ENCODE measurements around the gene RHOD. TPM values are rescaled to one million over a fixed set of nuclear protein-coding genes. Genes with fewer than 3 reads are reported as not detected.

The RHOD gene
- total RNA-seq, 1 donor from 2014 or later = 1.7 TPM

DNA sequence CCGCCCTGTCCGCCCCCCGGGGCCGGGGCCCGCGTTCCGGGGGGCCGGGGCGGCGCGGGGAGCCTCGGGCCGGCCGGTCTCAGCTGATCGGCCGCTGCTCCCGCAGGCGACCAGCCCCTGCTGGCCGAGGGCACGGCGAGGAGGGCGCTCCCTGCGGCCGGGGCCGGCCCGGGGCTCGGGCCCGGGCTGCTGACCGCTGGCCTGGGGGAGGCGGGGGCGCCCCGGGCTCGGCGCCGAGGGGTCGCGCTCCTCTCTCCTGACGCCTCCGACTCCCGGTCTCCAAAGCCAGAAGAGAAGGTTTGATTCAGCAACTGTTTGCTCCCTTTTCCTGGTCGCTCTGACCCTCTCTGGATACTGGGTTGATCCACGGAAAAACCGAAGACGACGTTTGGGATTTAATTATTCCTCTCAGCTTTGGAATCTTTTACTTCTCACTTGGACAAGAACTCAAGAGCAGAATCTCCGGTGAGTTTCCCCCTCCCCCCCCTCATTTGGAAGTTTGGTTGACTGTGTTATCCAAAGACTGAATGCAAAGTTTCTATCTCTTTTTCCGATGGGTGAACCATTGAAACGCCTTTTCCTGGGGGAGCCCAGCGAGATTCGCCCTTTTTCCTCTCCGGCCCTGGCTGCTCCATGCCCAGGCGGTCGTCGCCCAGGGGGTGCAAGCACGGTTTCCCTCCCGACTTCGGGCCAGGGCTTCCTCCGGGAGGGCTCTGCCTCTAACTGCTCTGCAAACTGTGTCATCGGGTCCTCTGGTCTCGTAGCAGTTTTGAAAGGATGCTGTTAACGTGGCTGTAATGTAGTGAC, 63.1 kb downstream of the RHOD start:
- peak overlapping the region; percentile 99 for H3K4me3 Mint-ChIP-seq
- peaks cover 23% of the 10 kb centered on the region for H3K4me1 Mint-ChIP-seq
- no peaks in the 10 kb centered on the region for H3K36me3 Mint-ChIP-seq (ENCODE audit: low read depth)
- H3K27me3 Mint-ChIP-seq (ENCODE audit: low read depth) = peaks cover 2% of the 10 kb centered on the region
- peak overlapping the region; percentile 97 for H3K27ac Mint-ChIP-seq (ENCODE audit: unreplicated experiment)
- no peak for TF ChIP-seq CTCF (conservative IDR thresholded peaks at IDR 0.05)
- DNase-seq (ENCODE audit: low read depth, low spot score) = peak; percentile 28
- H3K9me3 Mint-ChIP-seq = no peaks in the 10 kb centered on the region

GRCh38 chr11:67120456-67120855, 63.8 kb downstream of the RHOD start:
- TF ChIP-seq CTCF (conservative IDR thresholded peaks at IDR 0.05) = no peak
- H3K4me3 Mint-ChIP-seq = peak overlapping the region; percentile 99
- H3K27ac Mint-ChIP-seq (ENCODE audit: unreplicated experiment) = peak overlapping the region; percentile 97
- peaks cover 2% of the 10 kb centered on the region for H3K27me3 Mint-ChIP-seq (ENCODE audit: low read depth)
- H3K4me1 Mint-ChIP-seq = peaks cover 23% of the 10 kb centered on the region
- no peaks in the 10 kb centered on the region for H3K9me3 Mint-ChIP-seq
- no peak for DNase-seq (ENCODE audit: low read depth, low spot score)
- H3K36me3 Mint-ChIP-seq (ENCODE audit: low read depth) = no peaks in the 10 kb centered on the region

- Mint-ChIP-seq H3K4me1 (peaks cover 23% of the 10 kb centered on the region), H3K9me3 (no peaks in the 10 kb centered on the region), H3K27me3 (ENCODE audit: low read depth) (peaks cover 2% of the 10 kb centered on the region), H3K4me3 (peak overlapping the region; percentile 99), H3K36me3 (ENCODE audit: low read depth) (no peaks in the 10 kb centered on the region), H3K27ac (ENCODE audit: unreplicated experiment) (peak overlapping the region; percentile 97)
- TF ChIP-seq CTCF (conservative IDR thresholded peaks at IDR 0.05) = no peak
- DNase-seq (ENCODE audit: low read depth, low spot score) = no peak
Measured at GRCh38 chr11:67120881-67121710, 64.4 kb downstream of the RHOD start.

Small RNA genes lying within 50 kb of the gene (microRNA-seq; reads per million reads assigned to microRNA genes)
- not detected for gene MIR6860

Other genes with a start within 250 kb of the RHOD start
- 34.3 and 35.8 TPM in 2 replicates for gene RCE1, start 213.4 kb upstream of the RHOD start, total RNA-seq
- gene LRFN4, start 199.8 kb upstream of the RHOD start, total RNA-seq = 36.2 and 37.2 TPM in 2 replicates
- 51.9 and 53.6 TPM in 2 replicates for gene PC, start 98.5 kb upstream of the RHOD start, total RNA-seq
- gene C11orf86, start 81.5 kb upstream of the RHOD start, total RNA-seq = not detected in 2 replicates
- 0.44 and 0.48 TPM in 2 replicates for gene SYT12, start 33.7 kb upstream of the RHOD start, total RNA-seq
- gene KDM2A, start 62.4 kb downstream of the RHOD start, total RNA-seq = 67.4 and 69.3 TPM in 2 replicates
- gene GRK2, start 209.6 kb downstream of the RHOD start, total RNA-seq = 51.3 and 55.1 TPM in 2 replicates
- 58.9 and 71.8 TPM in 2 replicates for gene ANKRD13D, start 232.5 kb downstream of the RHOD start, total RNA-seq
- gene SSH3, start 246.7 kb downstream of the RHOD start, total RNA-seq = 3.0 and 3.3 TPM in 2 replicates

Data from neural crest cell (in vitro differentiated cells).